ENCODE measurements around the gene EVA1A.

GRCh38 chr2:75458201-75458600 is 102.5 kb downstream of the EVA1A start:
- no peak for TF ChIP-seq CTCF (conservative IDR thresholded peaks at IDR 0.05)
- TF ChIP-seq EZH2 (IDR thresholded peaks at IDR 0.05; ENCODE audit: low read depth) = no peak
